Right forelimb (tissue), 1 donor: Measurements from ENCODE around the gene EDA.
"Not testable (repeated sequence)": the region's sequence is repeated elsewhere in the genome, so short reads cannot be mapped to it uniquely, and the experiment has no call there.

Experiments used
- DNase-seq: peaks from one replicate; pipeline ENCODE4 v3.0.0-alpha.2; 2018

EDA gene

GRCh38 chrX:69748055-69748454 lies 132.1 kb downstream of the EDA start:
- DNase-seq = no peak

- DNase-seq = no peak
Observed at GRCh38 chrX:69759921-69760625, 144.2 kb downstream of the EDA start.

GRCh38 chrX:69761633-69762032 lies 145.7 kb downstream of the EDA start:
- DNase-seq = no peak

- no peak for DNase-seq
Observed at GRCh38 chrX:69762340-69762739, 146.4 kb downstream of the EDA start.

- DNase-seq = no peak
Observed at GRCh38 chrX:69793260-69793935, 177.5 kb downstream of the EDA start.

- no peak for DNase-seq
Observed at GRCh38 chrX:69795702-69796101, 179.8 kb downstream of the EDA start.

- no peak for DNase-seq
Observed at GRCh38 chrX:69807400-69807799, 191.5 kb downstream of the EDA start.

GRCh38 chrX:69808375-69808774 lies 192.5 kb downstream of the EDA start:
- no peak for DNase-seq

GRCh38 chrX:69813677-69814076 lies 197.8 kb downstream of the EDA start:
- DNase-seq = no peak

- DNase-seq = no peak
Observed at GRCh38 chrX:69815063-69815462, 199.2 kb downstream of the EDA start.

- DNase-seq = no peak
Observed at GRCh38 chrX:69815519-69815918, 199.6 kb downstream of the EDA start.

GRCh38 chrX:69844636-69845035 lies 228.7 kb downstream of the EDA start:
- DNase-seq = no peak

GRCh38 chrX:69859999-69860398 lies 244.1 kb downstream of the EDA start:
- DNase-seq = not testable (repeated sequence)

- no peak for DNase-seq
Observed at GRCh38 chrX:69876221-69876620, 260.3 kb downstream of the EDA start.

GRCh38 chrX:69884210-69884609 lies 268.3 kb downstream of the EDA start:
- DNase-seq = no peak

- DNase-seq = no peak
Observed at GRCh38 chrX:69896046-69896445, 280.1 kb downstream of the EDA start.

GRCh38 chrX:69900491-69900890 lies 284.6 kb downstream of the EDA start:
- no peak for DNase-seq

- no peak for DNase-seq
Observed at GRCh38 chrX:69906447-69906846, 290.5 kb downstream of the EDA start.

GRCh38 chrX:69914781-69915180 lies 298.9 kb downstream of the EDA start:
- DNase-seq = no peak

- no peak for DNase-seq
Observed at GRCh38 chrX:69919749-69920148, 303.8 kb downstream of the EDA start.

GRCh38 chrX:69932323-69932722 lies 316.4 kb downstream of the EDA start:
- no peak for DNase-seq

- no peak for DNase-seq
Observed at GRCh38 chrX:69948276-69948797, 332.4 kb downstream of the EDA start.

GRCh38 chrX:69951753-69952152 lies 335.8 kb downstream of the EDA start:
- DNase-seq = no peak

- no peak for DNase-seq
Observed at GRCh38 chrX:69959712-69960111, 343.8 kb downstream of the EDA start.
